ENCODE measurements around the gene ZBTB4.

The ZBTB4 gene

GRCh38 chr17:7438656-7439460, 40.6 kb downstream of the ZBTB4 start:
- DNase-seq, result no peak

- no peak for DNase-seq
These were observed 41.3 kb downstream of the ZBTB4 start for GRCh38 chr17:7437950-7438614.

- DNase-seq, result no peak
These were observed 42.0 kb downstream of the ZBTB4 start for GRCh38 chr17:7437369-7437863.

GRCh38 chr17:7436556-7437368, 42.7 kb downstream of the ZBTB4 start:
- DNase-seq, result peak; percentile 53

GRCh38 chr17:7435676-7436555, 43.5 kb downstream of the ZBTB4 start:
- peak; percentile 39 for DNase-seq

GRCh38 chr17:7432296-7432695, 47.1 kb downstream of the ZBTB4 start:
- DNase-seq, result no peak

- no peak for DNase-seq
These were observed 48.2 kb downstream of the ZBTB4 start for GRCh38 chr17:7431231-7431630.

- DNase-seq, result no peak
These were observed 49.7 kb downstream of the ZBTB4 start for GRCh38 chr17:7429722-7430121.

- no peak for DNase-seq
These were observed 50.9 kb downstream of the ZBTB4 start, which contains the start of gene SPEM3 for GRCh38 chr17:7428557-7428956. Gene SPEM3 (plus strand): TSS chr17:7428857. CDS start chr17:7428903, 46 bp downstream.

- no peak for DNase-seq
These were observed 51.9 kb downstream of the ZBTB4 start for GRCh38 chr17:7427549-7427948.

GRCh38 chr17:7426896-7427489, 52.4 kb downstream of the ZBTB4 start:
- DNase-seq, result no peak

- no peak for DNase-seq
These were observed 53.1 kb downstream of the ZBTB4 start for GRCh38 chr17:7426203-7426863.

GRCh38 chr17:7425756-7426155, 53.7 kb downstream of the ZBTB4 start:
- no peak for DNase-seq

GRCh38 chr17:7425316-7425715, 54.1 kb downstream of the ZBTB4 start, which contains the start of gene SPEM2:
Gene SPEM2 (plus strand): TSS chr17:7425616. CDS start chr17:7425689, 73 bp downstream.
- DNase-seq, result no peak

- peak; percentile 5 for DNase-seq
These were observed 55.8 kb downstream of the ZBTB4 start for GRCh38 chr17:7423679-7424078.

GRCh38 chr17:7421186-7421585, 58.2 kb downstream of the ZBTB4 start:
- DNase-seq, result no peak

- no peak for DNase-seq
These were observed 59.4 kb downstream of the ZBTB4 start, which contains the start of gene SPEM1 for GRCh38 chr17:7419819-7420610. Gene SPEM1 (plus strand): TSS chr17:7420324. CDS start chr17:7420385, 61 bp downstream.

GRCh38 chr17:7418472-7419152, 60.8 kb downstream of the ZBTB4 start:
- DNase-seq, result no peak

- DNase-seq, result no peak
These were observed 62.3 kb downstream of the ZBTB4 start for GRCh38 chr17:7417056-7417655.
